PC-9 (cell line): ENCODE measurements around the gene DHCR7.

ENCODE experiments used
- EZH2 ChIP-seq: fragments of 200-600 bp; sonication (generic); IDR thresholded peaks from 2 replicates; pipeline ENCODE4 v1.8.0; 2017; ENCODE audit warnings: antibody characterized with exemption, low read depth
- TF ChIP-seq, protein P1 (sequence below): fragments of 200-600 bp; sonication (generic); conservative IDR thresholded peaks from 2 replicates; pipeline ENCODE4 v1.6.1; 2017; ENCODE audit warnings: mixed run types, antibody characterized with exemption, mild to moderate bottlenecking, moderate library complexity

DNA sequence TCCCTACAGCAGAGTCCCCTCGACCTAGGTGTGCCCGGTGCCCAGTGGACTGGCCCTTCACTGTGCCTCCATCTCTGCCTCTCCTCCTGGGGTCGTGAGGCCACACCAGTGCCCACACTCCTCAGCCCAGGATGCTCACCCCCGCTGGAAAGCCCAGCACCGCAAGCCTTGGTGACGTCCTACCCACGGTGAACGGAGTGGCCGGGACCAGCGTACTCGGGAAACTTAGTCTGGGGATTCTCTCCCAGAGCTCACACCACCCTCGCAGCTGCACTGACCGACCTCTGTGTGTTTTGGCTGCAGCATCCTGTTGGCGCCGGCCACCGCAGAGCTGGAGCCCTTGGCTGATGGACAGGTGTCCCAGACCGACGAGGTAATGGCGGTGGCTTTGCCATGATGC lies 43.3 kb upstream of the DHCR7 start:
- TF ChIP-seq, protein P1, sequence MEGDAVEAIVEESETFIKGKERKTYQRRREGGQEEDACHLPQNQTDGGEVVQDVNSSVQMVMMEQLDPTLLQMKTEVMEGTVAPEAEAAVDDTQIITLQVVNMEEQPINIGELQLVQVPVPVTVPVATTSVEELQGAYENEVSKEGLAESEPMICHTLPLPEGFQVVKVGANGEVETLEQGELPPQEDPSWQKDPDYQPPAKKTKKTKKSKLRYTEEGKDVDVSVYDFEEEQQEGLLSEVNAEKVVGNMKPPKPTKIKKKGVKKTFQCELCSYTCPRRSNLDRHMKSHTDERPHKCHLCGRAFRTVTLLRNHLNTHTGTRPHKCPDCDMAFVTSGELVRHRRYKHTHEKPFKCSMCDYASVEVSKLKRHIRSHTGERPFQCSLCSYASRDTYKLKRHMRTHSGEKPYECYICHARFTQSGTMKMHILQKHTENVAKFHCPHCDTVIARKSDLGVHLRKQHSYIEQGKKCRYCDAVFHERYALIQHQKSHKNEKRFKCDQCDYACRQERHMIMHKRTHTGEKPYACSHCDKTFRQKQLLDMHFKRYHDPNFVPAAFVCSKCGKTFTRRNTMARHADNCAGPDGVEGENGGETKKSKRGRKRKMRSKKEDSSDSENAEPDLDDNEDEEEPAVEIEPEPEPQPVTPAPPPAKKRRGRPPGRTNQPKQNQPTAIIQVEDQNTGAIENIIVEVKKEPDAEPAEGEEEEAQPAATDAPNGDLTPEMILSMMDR = no peak
- no peak for TF ChIP-seq EZH2
